ENCODE measurements around the gene SRF.

SRF gene

GRCh38 chr6:43147691-43148477 is 23.2 kb upstream of the SRF start:
- no peak for DNase-seq

- DNase-seq = no peak
These were observed 21.8 kb upstream of the SRF start for GRCh38 chr6:43149265-43149664.

GRCh38 chr6:43150051-43150751 is 20.9 kb upstream of the SRF start:
- DNase-seq = no peak

- DNase-seq = no peak
These were observed 11.5 kb upstream of the SRF start for GRCh38 chr6:43159599-43159998.

GRCh38 chr6:43163899-43164298 is 7.2 kb upstream of the SRF start:
- no peak for DNase-seq

- no peak for DNase-seq
These were observed 595 bp upstream of the SRF start for GRCh38 chr6:43170417-43170930.

- DNase-seq = peak; percentile 31
These were observed 636 bp downstream of the SRF start for GRCh38 chr6:43171707-43172103.

GRCh38 chr6:43172104-43173007 is 1.3 kb downstream of the SRF start:
- DNase-seq = peak; percentile 61

GRCh38 chr6:43173591-43174262 is 2.7 kb downstream of the SRF start:
- DNase-seq = peak; percentile 35

GRCh38 chr6:43174263-43175112 is 3.4 kb downstream of the SRF start:
- peak; percentile 98 for DNase-seq

- DNase-seq = no peak
These were observed 4.8 kb downstream of the SRF start for GRCh38 chr6:43175676-43176422.

GRCh38 chr6:43176423-43176786 is 5.3 kb downstream of the SRF start:
- no peak for DNase-seq

GRCh38 chr6:43178150-43178549 is 7.1 kb downstream of the SRF start:
- no peak for DNase-seq

GRCh38 chr6:43178951-43179830 is 8.1 kb downstream of the SRF start:
- no peak for DNase-seq

GRCh38 chr6:43180058-43180457 is 9.0 kb downstream of the SRF start:
- no peak for DNase-seq

GRCh38 chr6:43180985-43181384 is 9.9 kb downstream of the SRF start:
- no peak for DNase-seq

GRCh38 chr6:43181621-43181941 is 10.5 kb downstream of the SRF start:
- DNase-seq = no peak

GRCh38 chr6:43181942-43182860 is 11.1 kb downstream of the SRF start, which contains the start of gene CUL9:
Gene CUL9 (plus strand): TSS chr6:43182196. CDS start chr6:43184311, 2,115 bp downstream.
- peak; percentile 84 for DNase-seq

- no peak for DNase-seq
These were observed 12.4 kb downstream of the SRF start for GRCh38 chr6:43183441-43183840.
